ENCODE data around the gene AHCYL1. TPM values are rescaled to one million over a fixed set of nuclear protein-coding genes. Genes with fewer than 3 reads are reported as not detected.
A peak's percentile ranks its signal among the peaks of the same experiment; 100 is the strongest.

The AHCYL1 gene
- total RNA-seq, 1 donor from 2014 or later: 60.5 TPM

DNA sequence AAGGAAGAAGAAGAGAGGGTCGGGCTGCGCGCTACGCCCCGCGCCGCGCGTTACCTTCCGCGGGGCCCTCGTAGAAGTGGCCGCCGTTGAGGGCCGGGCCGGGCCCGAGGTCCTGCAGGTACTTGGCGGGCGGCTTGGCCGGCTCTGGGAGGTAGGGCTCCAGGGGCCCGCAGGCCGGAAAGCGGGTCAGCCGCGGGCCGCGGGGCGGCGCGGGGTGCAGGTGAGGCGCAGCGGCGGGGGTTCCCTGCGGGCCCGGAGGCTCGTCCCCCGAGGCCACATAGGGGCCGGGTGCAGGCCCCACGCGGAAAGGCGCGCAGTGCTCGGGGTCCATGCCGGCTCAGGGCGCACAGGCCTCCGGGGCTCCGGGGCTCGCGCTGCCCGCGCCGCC lies 85.7 kb downstream of the AHCYL1 start:
- no peak overlapping the region for H3K4me2 ChIP-seq (ENCODE audit: low read length)
- no peak for DNase-seq (ENCODE audit: low read depth)
- peaks cover 8% of the 10 kb centered on the region for H3K9me3 ChIP-seq (ENCODE audit: insufficient read depth, low read depth, low read length)

GRCh38 chr1:110070671-110071242 lies 86.2 kb downstream of the AHCYL1 start, which contains the start of gene ALX3:
Gene ALX3 (minus strand): TSS chr1:110070672. CDS start chr1:110070612, 60 bp downstream.
- Mint-ChIP-seq H3K36me3 (ENCODE audit: low read depth, unreplicated experiment) (peaks cover 3% of the 10 kb centered on the region), H3K4me1 (ENCODE audit: low read depth, unreplicated experiment) (peaks cover 2% of the 10 kb centered on the region), H3K27me3 (ENCODE audit: low read depth, unreplicated experiment) (peaks cover 85% of the 10 kb centered on the region), H3K27ac (ENCODE audit: unreplicated experiment) (no peak within 1 kb of the TSS), H3K4me3 (ENCODE audit: unreplicated experiment) (no peak within 1 kb of the TSS), H3K9me3 (ENCODE audit: unreplicated experiment) (peaks cover 10% of the 10 kb centered on the region)
- H3K79me2 ChIP-seq (ENCODE audit: insufficient read depth, low read length): no peaks in the 10 kb centered on the region
- H3K27me3 ChIP-seq (ENCODE audit: insufficient read depth, low read length): peaks cover 83% of the 10 kb centered on the region
- H3K4me1 ChIP-seq (ENCODE audit: insufficient read depth, low read length): no peaks in the 10 kb centered on the region
- H3K4me3 ChIP-seq (ENCODE audit: insufficient read depth, low read depth, low read length): no peak within 1 kb of the TSS
- FAIRE-seq: no peak
- no peak within 1 kb of the TSS for H3K9ac ChIP-seq (ENCODE audit: low read length)
- no peak for DNase-seq (ENCODE audit: low read depth)
- H4K20me1 ChIP-seq (ENCODE audit: insufficient read depth, low read length): peaks cover 24% of the 10 kb centered on the region
- H3K27ac ChIP-seq (ENCODE audit: low read depth, low read length): no peak within 1 kb of the TSS
- H3K36me3 ChIP-seq (ENCODE audit: insufficient read depth, low read length): no peaks in the 10 kb centered on the region
- H3K9me3 ChIP-seq (ENCODE audit: insufficient read depth, low read depth, low read length): peaks cover 8% of the 10 kb centered on the region
- H2AFZ ChIP-seq (ENCODE audit: low read depth, low read length): no peak within 1 kb of the TSS
- TF ChIP-seq EZH2 (IDR thresholded peaks at IDR 0.05; ENCODE audit: insufficient read depth, low read length): no peak
- no peak for TF ChIP-seq CTCF (IDR thresholded peaks at IDR 0.05; ENCODE audit: insufficient read depth, low read depth, low read length)
- no peak within 1 kb of the TSS for H3K4me2 ChIP-seq (ENCODE audit: low read length)

More for the DNA sequence above, 85.7 kb downstream of the AHCYL1 start:
- Histone ChIP-seq H3K36me3 (ENCODE audit: insufficient read depth, low read length) (no peaks in the 10 kb centered on the region), H2AFZ (ENCODE audit: low read depth, low read length) (no peak overlapping the region), H3K9ac (ENCODE audit: low read length) (no peak overlapping the region), H3K4me3 (ENCODE audit: insufficient read depth, low read depth, low read length) (no peak overlapping the region), H3K4me1 (ENCODE audit: insufficient read depth, low read length) (no peaks in the 10 kb centered on the region), H4K20me1 (ENCODE audit: insufficient read depth, low read length) (peaks cover 24% of the 10 kb centered on the region), H3K27me3 (ENCODE audit: insufficient read depth, low read length) (peaks cover 82% of the 10 kb centered on the region), H3K27ac (ENCODE audit: low read depth, low read length) (no peak overlapping the region), H3K79me2 (ENCODE audit: insufficient read depth, low read length) (no peaks in the 10 kb centered on the region)
- Mint-ChIP-seq H3K4me3 (ENCODE audit: unreplicated experiment) (no peak overlapping the region), H3K9me3 (ENCODE audit: unreplicated experiment) (peaks cover 10% of the 10 kb centered on the region), H3K4me1 (ENCODE audit: low read depth, unreplicated experiment) (peaks cover 2% of the 10 kb centered on the region), H3K27me3 (ENCODE audit: low read depth, unreplicated experiment) (peaks cover 85% of the 10 kb centered on the region), H3K36me3 (ENCODE audit: low read depth, unreplicated experiment) (peaks cover 4% of the 10 kb centered on the region), H3K27ac (ENCODE audit: unreplicated experiment) (no peak overlapping the region)
- peak; percentile 29 for TF ChIP-seq EZH2 (IDR thresholded peaks at IDR 0.05; ENCODE audit: insufficient read depth, low read length)
- no peak for TF ChIP-seq CTCF (IDR thresholded peaks at IDR 0.05; ENCODE audit: insufficient read depth, low read depth, low read length)
- no peak for FAIRE-seq

Other genes starting within 250 kb of the AHCYL1 start
- 25.4 and 26.1 TPM in 2 replicates for gene GSTM3, start 243.7 kb upstream of the AHCYL1 start, total RNA-seq
- gene EPS8L3, start 220.8 kb upstream of the AHCYL1 start, total RNA-seq: not detected in 2 replicates
- gene CSF1, start 73.9 kb upstream of the AHCYL1 start, total RNA-seq: 12.3 and 17.5 TPM in 2 replicates
- gene STRIP1, start 49.9 kb downstream of the AHCYL1 start, total RNA-seq: 40.8 and 42.5 TPM in 2 replicates
- gene ALX3, start 85.9 kb downstream of the AHCYL1 start, total RNA-seq: not detected in 2 replicates
- gene UBL4B, start 127.7 kb downstream of the AHCYL1 start, total RNA-seq: not detected in 2 replicates
- 3.6 and 4.4 TPM in 2 replicates for gene SLC6A17, start 165.7 kb downstream of the AHCYL1 start, total RNA-seq
- gene KCNC4, start 225.5 kb downstream of the AHCYL1 start, total RNA-seq: 2.6 and 3.1 TPM in 2 replicates

Measured in astrocyte (in vitro differentiated cells and primary cell).